GM18951 (cell line): ENCODE measurements around the gene EVA1B.
A peak's percentile ranks its signal among the peaks of the same experiment; 100 is the strongest.

Experiments used
- POLR2A ChIP-seq: IDR thresholded peaks from 4 replicates; pipeline ENCODE4 v1.6.1; 2011; ENCODE audit warnings: mild to moderate bottlenecking; ENCODE audit not compliant: insufficient read length, insufficient read depth; ENCODE audit errors: extremely low read depth
- in situ Hi-C: fragments of 300-500 bp; cut with MboI; formaldehyde crosslinking; loops from one replicate; pipeline ENCODE4 v1.12.0; 2022; ENCODE audit warnings: low sequenced_read_pairs, mixed read lengths, inconsistent platforms; ENCODE audit not compliant: unreplicated experiment

The EVA1B gene

GRCh38 chr1:36339615-36340014 is 16.2 kb upstream of the EVA1B start:
- in situ Hi-C loops = no loop called here
- TF ChIP-seq POLR2A = no peak

GRCh38 chr1:36339215-36339614 is 15.8 kb upstream of the EVA1B start:
- in situ Hi-C loops = no loop called here
- no peak for TF ChIP-seq POLR2A

GRCh38 chr1:36337830-36338229 is 14.4 kb upstream of the EVA1B start:
- in situ Hi-C loops = no loop called here
- no peak for TF ChIP-seq POLR2A

GRCh38 chr1:36330940-36331339 is 7.5 kb upstream of the EVA1B start:
- no peak for TF ChIP-seq POLR2A
- in situ Hi-C loops = no loop called here

GRCh38 chr1:36329817-36330216 is 6.4 kb upstream of the EVA1B start:
- no peak for TF ChIP-seq POLR2A
- in situ Hi-C loops = no loop called here

- in situ Hi-C loops = no loop called here
These were observed 5.3 kb upstream of the EVA1B start for GRCh38 chr1:36328713-36329112.

GRCh38 chr1:36328088-36328480 is 4.6 kb upstream of the EVA1B start:
- no peak for TF ChIP-seq POLR2A

More at GRCh38 chr1:36328713-36329112, 5.3 kb upstream of the EVA1B start:
- no peak for TF ChIP-seq POLR2A

GRCh38 chr1:36327421-36328087 is 4.1 kb upstream of the EVA1B start:
- TF ChIP-seq POLR2A = no peak
- in situ Hi-C loops = no loop called here

More at GRCh38 chr1:36328088-36328480, 4.6 kb upstream of the EVA1B start:
- in situ Hi-C loops = no loop called here

GRCh38 chr1:36326499-36326898 is 3.1 kb upstream of the EVA1B start:
- no peak for TF ChIP-seq POLR2A

GRCh38 chr1:36324353-36324703 is 883 bp upstream of the EVA1B start:
- in situ Hi-C loops = no loop called here
- no peak for TF ChIP-seq POLR2A

More at GRCh38 chr1:36326499-36326898, 3.1 kb upstream of the EVA1B start:
- in situ Hi-C loops = no loop called here

GRCh38 chr1:36322786-36323635 is 434 bp downstream of the EVA1B start:
- in situ Hi-C loops = no loop called here
- TF ChIP-seq POLR2A = peak; percentile 35

- TF ChIP-seq POLR2A = no peak
- in situ Hi-C loops = no loop called here
These were observed 1.2 kb downstream of the EVA1B start for GRCh38 chr1:36322041-36322785.
